B cell (primary cell): ENCODE data around the gene TCAP. TPM values are rescaled to one million over a fixed set of nuclear protein-coding genes. Genes with fewer than 3 reads are reported as not detected.

ENCODE experiments used
- ATAC-seq: fragments of 200-7000 bp; cut with Tn5 transposase; one replicate; pipeline ENCODE4 v1.10.0; 2021; ENCODE audit warnings: low read depth, mild to moderate bottlenecking, moderate number of reproducible peaks, moderate library complexity
- CTCF ChIA-PET: fragments of 350-600 bp; sonication (Branson Sonifier 250); formaldehyde crosslinking; loops from one replicate; lab custom pipeline; 2021; ENCODE audit warnings: antibody characterized with exemption, inconsistent platforms; lab: Charles Lee
- POLR2A ChIA-PET: fragments of 350-600 bp; sonication (Branson Sonifier 250); formaldehyde crosslinking; loops from one replicate; lab custom pipeline; 2021; ENCODE audit warnings: antibody characterized with exemption; lab: Charles Lee
- DNase-seq: peaks from one replicate; pipeline ENCODE4 v3.0.0; 2013
- H2AFZ ChIP-seq: 2 replicates; pipeline ENCODE4 v1.6.1; 2012; ENCODE audit warnings: mild to moderate bottlenecking, low read depth, low read length; ENCODE audit not compliant: insufficient read depth, poor library complexity, severe bottlenecking
- H3K27ac ChIP-seq, 2 donors: 1 replicate in 1 of 2; 2 replicates in 1 of 2; pipeline ENCODE4 v1.5.1; 2012 to 2013; ENCODE audit warnings: low read length in 2 of 2, mild to moderate bottlenecking in 2 of 2, moderate library complexity in 1 of 2
- H3K27me3 ChIP-seq, 4 experiments: fragments of 200-600 bp in 1 of 4; sonication (generic) in 1 of 4; replicated peaks in 1 of 4; 1 replicate in 2 of 4; 2 replicates in 2 of 4; pipeline versions ENCODE4 v1.6.1 to v1.7.0; 2013 to 2016; ENCODE audit warnings: low read length in 3 of 4, mild to moderate bottlenecking in 2 of 4, mixed read lengths in 1 of 4, moderate library complexity in 1 of 4; ENCODE audit not compliant: insufficient read depth in 4 of 4, control insufficient read depth in 3 of 4; ENCODE audit errors: control extremely low read depth in 1 of 4
- H3K36me3 ChIP-seq, 2 experiments: replicated peaks in 1 of 2; 1 replicate in 1 of 2; 2 replicates in 1 of 2; pipeline versions ENCODE4 v1.6.1 to v1.7.1; 2013; ENCODE audit warnings: low read length in 1 of 2; ENCODE audit not compliant: insufficient read depth in 2 of 2, control insufficient read depth in 1 of 2; ENCODE audit errors: control extremely low read depth in 1 of 2, extremely low read depth in 1 of 2
- H3K4me1 ChIP-seq, 2 donors: fragments of 200-600 bp in 1 of 2; sonication (generic) in 1 of 2; 1 replicate in 1 of 2; 2 replicates in 1 of 2; pipeline versions ENCODE4 v1.5.1 to v1.6.1; 2013 to 2017; ENCODE audit warnings: low read length in 2 of 2; ENCODE audit not compliant: control insufficient read depth in 2 of 2, insufficient read depth in 2 of 2
- H3K4me2 ChIP-seq: replicated peaks from 2 replicates; pipeline ENCODE3; 2012; ENCODE audit warnings: mild to moderate bottlenecking, low read depth, low read length; ENCODE audit not compliant: poor library complexity, severe bottlenecking
- H3K4me3 ChIP-seq, 5 experiments: fragments of 200-600 bp in 1 of 5; sonication (generic) in 1 of 5; 1 replicate in 3 of 5; 2 replicates in 2 of 5; pipeline versions ENCODE4 v1.5.1 to v1.7.0; 2011 to 2016; ENCODE audit warnings: low read length in 4 of 5, mild to moderate bottlenecking in 4 of 5, low read depth in 2 of 5, control low read depth in 1 of 5, moderate library complexity in 1 of 5; ENCODE audit not compliant: insufficient read depth in 1 of 5; ENCODE audit errors: control extremely low read depth in 1 of 5, extremely low read depth in 1 of 5
- H3K79me2 ChIP-seq: fragments of 200-600 bp; sonication (generic); one replicate; pipeline ENCODE4 v1.6.0; 2016; ENCODE audit warnings: low read length; ENCODE audit not compliant: control insufficient read depth, insufficient read depth
- H3K9ac ChIP-seq: fragments of 200-600 bp; sonication (generic); 2 replicates; pipeline ENCODE4 v1.6.1; 2017; ENCODE audit warnings: mild to moderate bottlenecking, low read length, moderate library complexity
- H3K9me3 ChIP-seq, 3 donors: one replicate each; pipeline versions ENCODE4 v1.6.1 to v1.7.1; 2013; ENCODE audit warnings: low read length in 2 of 3; ENCODE audit not compliant: control insufficient read depth in 2 of 3, insufficient read depth in 1 of 3; ENCODE audit errors: control extremely low read depth in 1 of 3
- H4K20me1 ChIP-seq: 2 replicates; pipeline ENCODE4 v1.6.0; 2012; ENCODE audit warnings: mild to moderate bottlenecking, low read length; ENCODE audit not compliant: insufficient read depth, control insufficient read depth, poor library complexity, severe bottlenecking
- H3K27ac Mint-ChIP-seq: one replicate; pipeline ENCODE4 v1.8.0; 2021; ENCODE audit warnings: mixed read lengths
- H3K27me3 Mint-ChIP-seq: one replicate; pipeline ENCODE4 v1.8.0; 2021; ENCODE audit warnings: mixed read lengths
- H3K4me1 Mint-ChIP-seq: one replicate; pipeline ENCODE4 v1.8.0; 2021; ENCODE audit warnings: mixed read lengths
- H3K4me3 Mint-ChIP-seq: one replicate; pipeline ENCODE4 v1.8.0; 2021; ENCODE audit warnings: mixed read lengths
- H3K9me3 Mint-ChIP-seq: one replicate; pipeline ENCODE4 v1.8.0; 2022; ENCODE audit warnings: mixed read lengths; ENCODE audit not compliant: insufficient read depth
- CTCF ChIP-seq: fragments of 200-600 bp; IDR thresholded peaks from one replicate; pipeline ENCODE4 v1.8.0; 2022; ENCODE audit warnings: antibody characterized with exemption, mild to moderate bottlenecking
- EZH2 ChIP-seq: IDR thresholded peaks from 2 replicates; pipeline ENCODE4 v1.6.1; 2012; ENCODE audit warnings: borderline replicate concordance, low read depth, mild to moderate bottlenecking, moderate library complexity, low read length; ENCODE audit not compliant: insufficient read depth, poor library complexity, severe bottlenecking
- WGBS: methylation state at CpG from one replicate; pipeline ENCODE4 v1.1.5; 2013; ENCODE audit warnings: missing lambda C conversion rate; ENCODE audit not compliant: insufficient coverage; 5-methylcytosine and 5-hydroxymethylcytosine counted together
- intact Hi-C: fragments of 100-400 bp; cut with micrococcal nuclease; formaldehyde crosslinking; loops from one replicate; pipeline ENCODE4 v1.10.0; 2022
- polyA plus RNA-seq: library from polyadenylated mRNA; depleted of rRNA; stranded (reverse); fragments of >200 nt; gene quantifications from 2 replicates; pipeline ENCODE4 v1.2.3, GENCODE V29; 2012
- total RNA-seq, 2 donors: library from RNA; stranded (reverse); fragments of 120-200 nt in 1 of 2; gene quantifications; 1 replicate in 1 of 2; 2 replicates in 1 of 2; pipeline versions ENCODE4 v1.2.3 to v1.2.4, GENCODE V29; 2013 to 2022

Gene TCAP
- total and polyA plus RNA-seq, 2 donors (not counting 1 experiment from before 2014, with no cell fraction given): 3.8 to 5.1 TPM

GRCh38 chr17:39660397-39661385 is 4.5 kb upstream of the TCAP start:
- H3K4me1 ChIP-seq: peaks cover 34 to 55% of the 10 kb centered on the region in 2 donors
- no peak overlapping the region for H2AFZ ChIP-seq
- Mint-ChIP-seq H3K9me3 (no peaks in the 10 kb centered on the region), H3K4me3 (peak overlapping the region; percentile 47), H3K27me3 (no peaks in the 10 kb centered on the region), H3K4me1 (peaks cover 39% of the 10 kb centered on the region), H3K27ac (peak overlapping the region; percentile 61)
- no peak overlapping the region for H3K4me3 ChIP-seq
- H3K4me2 ChIP-seq: peak overlapping the region; percentile 58
- intact Hi-C loops: no loop called here
- peak overlapping the region; percentile 81 for H3K27ac ChIP-seq
- CTCF ChIA-PET: interaction anchor here (0.6 to 1.6 kb wide), 7 partner anchors 8 to 40 kb away, joined by 3 to 7 read pairs (median 5); partner anchors contain the start of gene PNMT
- WGBS: 95% methylated on average over 28 of the region's 35 CpGs
- ATAC-seq: no peak
- no peaks in the 10 kb centered on the region for H4K20me1 ChIP-seq
- no peak for DNase-seq
- peaks cover 0 to 36% of the 10 kb centered on the region in 2 experiments for H3K36me3 ChIP-seq
- TF ChIP-seq EZH2: no peak
- no peak for TF ChIP-seq CTCF
- H3K79me2 ChIP-seq: peaks cover 11% of the 10 kb centered on the region
- no peaks in the 10 kb centered on the region for H3K9me3 ChIP-seq
- H3K27me3 ChIP-seq: no peaks in the 10 kb centered on the region
- no peak overlapping the region for H3K9ac ChIP-seq
- POLR2A ChIA-PET: no interaction called here
